AG04450 (cell line): ENCODE data around the gene ZDHHC7. TPM values are rescaled to one million over a fixed set of nuclear protein-coding genes. Genes with fewer than 3 reads are reported as not detected.

Experiments
- CTCF ChIA-PET: fragments of 300-600, 350-600 bp; formaldehyde crosslinking; extraction: SDS; loops from one replicate; lab custom pipeline; 2022; ENCODE audit warnings: antibody characterized with exemption, inconsistent platforms; lab: Charles Lee
- POLR2A ChIA-PET: fragments of 350-600 bp; formaldehyde crosslinking; extraction: SDS; loops from one replicate; lab custom pipeline; 2021; ENCODE audit warnings: antibody characterized with exemption, inconsistent platforms; lab: Yijun Ruan, JAX
- DNase-seq: peaks from one replicate; pipeline ENCODE4 v3.0.0-alpha.2; 2011; ENCODE audit warnings: low read depth, low spot score
- H3K27ac ChIP-seq: one replicate; pipeline ENCODE4 v1.5.1; 2012; ENCODE audit warnings: low read depth, low read length, control low read depth
- H3K27me3 ChIP-seq: one replicate; pipeline ENCODE4 v1.6.0; 2012; ENCODE audit warnings: low read length; ENCODE audit not compliant: control insufficient read depth, insufficient read depth
- H3K4me3 ChIP-seq: 2 replicates; pipeline ENCODE4 v1.5.1; 2011; ENCODE audit warnings: mild to moderate bottlenecking, low read depth, low read length, control low read depth
- H3K9me3 ChIP-seq: 2 replicates; pipeline ENCODE4 v1.5.1; 2012; ENCODE audit warnings: low read length; ENCODE audit not compliant: control insufficient read depth, insufficient read depth
- polyA plus RNA-seq: library from polyadenylated mRNA; depleted of rRNA; stranded (reverse); fragments of >200 nt; gene quantifications from 2 replicates; pipeline ENCODE4 v1.2.3, GENCODE V29; 2011; rRNA removed
- TF ChIP-seq, protein P1 (sequence below): IDR thresholded peaks from 2 replicates; pipeline ENCODE4 v1.5.1; 2011; ENCODE audit warnings: low read depth, low read length, control low read depth, inconsistent platforms

Gene ZDHHC7
- polyA plus RNA-seq, 1 experiment, result 136 TPM

GRCh38 chr16:84924331-84925091, 86.8 kb downstream of the ZDHHC7 start:
- Histone ChIP-seq H3K27me3 (no peaks in the 10 kb centered on the region), H3K9me3 (no peaks in the 10 kb centered on the region; the same call in 1 of the 2 replicates), H3K27ac (no peak overlapping the region), H3K4me3 (no peak overlapping the region)
- no peak for DNase-seq
- ChIA-PET CTCF (interaction anchor here (0.5 to 3.8 kb wide), 15 partner anchors 9 to 172 kb away, joined by 3 to 14 read pairs (median 4); no protein-coding TSS in a partner anchor), POLR2A (no interaction called here)
- TF ChIP-seq, protein P1, sequence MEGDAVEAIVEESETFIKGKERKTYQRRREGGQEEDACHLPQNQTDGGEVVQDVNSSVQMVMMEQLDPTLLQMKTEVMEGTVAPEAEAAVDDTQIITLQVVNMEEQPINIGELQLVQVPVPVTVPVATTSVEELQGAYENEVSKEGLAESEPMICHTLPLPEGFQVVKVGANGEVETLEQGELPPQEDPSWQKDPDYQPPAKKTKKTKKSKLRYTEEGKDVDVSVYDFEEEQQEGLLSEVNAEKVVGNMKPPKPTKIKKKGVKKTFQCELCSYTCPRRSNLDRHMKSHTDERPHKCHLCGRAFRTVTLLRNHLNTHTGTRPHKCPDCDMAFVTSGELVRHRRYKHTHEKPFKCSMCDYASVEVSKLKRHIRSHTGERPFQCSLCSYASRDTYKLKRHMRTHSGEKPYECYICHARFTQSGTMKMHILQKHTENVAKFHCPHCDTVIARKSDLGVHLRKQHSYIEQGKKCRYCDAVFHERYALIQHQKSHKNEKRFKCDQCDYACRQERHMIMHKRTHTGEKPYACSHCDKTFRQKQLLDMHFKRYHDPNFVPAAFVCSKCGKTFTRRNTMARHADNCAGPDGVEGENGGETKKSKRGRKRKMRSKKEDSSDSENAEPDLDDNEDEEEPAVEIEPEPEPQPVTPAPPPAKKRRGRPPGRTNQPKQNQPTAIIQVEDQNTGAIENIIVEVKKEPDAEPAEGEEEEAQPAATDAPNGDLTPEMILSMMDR, result no peak

Other genes with a start within 250 kb of the ZDHHC7 start
- gene CRISPLD2, start 191.6 kb downstream of the ZDHHC7 start, polyA plus RNA-seq, result 91.5 and 103 TPM in 2 replicates
- 10.0 and 10.1 TPM in 2 replicates for gene KIAA0513, start 16.3 kb upstream of the ZDHHC7 start, polyA plus RNA-seq
- gene CIBAR2, start 100.9 kb upstream of the ZDHHC7 start, polyA plus RNA-seq, result 0.31 and 0.41 TPM in 2 replicates